ENCODE measurements around the gene RBM23. TPM values are rescaled to one million over a fixed set of nuclear protein-coding genes. Genes with fewer than 3 reads are reported as not detected.
A peak's percentile ranks its signal among the peaks of the same experiment; 100 is the strongest.

The RBM23 gene
- total and polyA plus RNA-seq, 9 of the 15 experiments (the other 6 are each of a cell fraction or from before 2014, with no cell fraction given): 46.0 to 102 (median 58.5) TPM

DNA sequence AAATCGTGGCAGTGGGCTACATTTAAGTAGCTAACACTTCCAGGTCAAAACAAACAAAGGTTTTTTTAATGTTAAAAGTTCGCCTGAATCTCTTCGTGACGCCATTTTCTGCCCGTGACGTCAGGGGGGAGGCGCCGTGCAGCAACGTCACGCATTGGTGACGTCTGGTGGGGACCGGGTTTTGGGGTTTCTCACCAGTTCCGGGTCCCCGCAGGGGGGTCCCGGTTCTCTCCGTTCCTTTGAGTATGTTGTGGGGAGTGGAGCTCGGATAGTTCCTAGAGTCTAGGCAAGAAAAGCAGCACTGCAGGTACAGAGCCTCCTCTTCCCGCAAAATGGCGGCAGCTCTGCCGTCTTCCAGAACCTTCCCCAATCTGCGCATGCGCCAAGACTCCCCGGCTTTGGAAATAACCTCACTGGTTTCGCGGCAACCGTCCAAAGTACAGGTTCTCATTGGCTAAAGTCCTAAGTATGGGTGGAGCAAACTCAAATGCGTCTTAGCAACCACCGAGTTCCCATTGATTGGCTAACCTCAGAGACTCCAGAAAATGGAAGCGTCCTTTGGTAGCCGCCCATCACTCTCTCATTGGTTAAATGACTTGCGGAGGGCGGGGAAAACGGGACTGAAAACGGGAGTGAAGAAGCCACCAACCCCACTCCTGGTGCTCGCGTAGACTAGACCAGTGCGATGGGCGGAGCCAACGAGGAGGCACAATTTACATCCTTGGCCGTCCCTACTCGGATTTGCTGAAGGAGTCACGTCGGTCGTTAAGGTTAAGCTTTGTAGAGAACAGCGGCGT, at the start of gene RBM23 (continued):
- TF ChIP-seq, protein P1, sequence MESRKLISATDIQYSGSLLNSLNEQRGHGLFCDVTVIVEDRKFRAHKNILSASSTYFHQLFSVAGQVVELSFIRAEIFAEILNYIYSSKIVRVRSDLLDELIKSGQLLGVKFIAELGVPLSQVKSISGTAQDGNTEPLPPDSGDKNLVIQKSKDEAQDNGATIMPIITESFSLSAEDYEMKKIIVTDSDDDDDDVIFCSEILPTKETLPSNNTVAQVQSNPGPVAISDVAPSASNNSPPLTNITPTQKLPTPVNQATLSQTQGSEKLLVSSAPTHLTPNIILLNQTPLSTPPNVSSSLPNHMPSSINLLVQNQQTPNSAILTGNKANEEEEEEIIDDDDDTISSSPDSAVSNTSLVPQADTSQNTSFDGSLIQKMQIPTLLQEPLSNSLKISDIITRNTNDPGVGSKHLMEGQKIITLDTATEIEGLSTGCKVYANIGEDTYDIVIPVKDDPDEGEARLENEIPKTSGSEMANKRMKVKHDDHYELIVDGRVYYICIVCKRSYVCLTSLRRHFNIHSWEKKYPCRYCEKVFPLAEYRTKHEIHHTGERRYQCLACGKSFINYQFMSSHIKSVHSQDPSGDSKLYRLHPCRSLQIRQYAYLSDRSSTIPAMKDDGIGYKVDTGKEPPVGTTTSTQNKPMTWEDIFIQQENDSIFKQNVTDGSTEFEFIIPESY (CRISPR knock-in tag; IDR thresholded peaks at IDR 0.05): no peak
- no peak for TF ChIP-seq ZNF121 (CRISPR knock-in tag; conservative IDR thresholded peaks at IDR 0.05)
- peak; percentile 100 for TF ChIP-seq TARDBP (IDR thresholded peaks at IDR 0.05)
- peak; percentile 37; the same call in 1 of the 2 replicates for TF ChIP-seq HCFC1 (IDR thresholded peaks at IDR 0.05; ENCODE audit: low read depth, low read length)
- no peak; a peak in 1 of 4 replicates for TF ChIP-seq ARNT (IDR thresholded peaks at IDR 0.05)
- TF ChIP-seq, protein P2, sequence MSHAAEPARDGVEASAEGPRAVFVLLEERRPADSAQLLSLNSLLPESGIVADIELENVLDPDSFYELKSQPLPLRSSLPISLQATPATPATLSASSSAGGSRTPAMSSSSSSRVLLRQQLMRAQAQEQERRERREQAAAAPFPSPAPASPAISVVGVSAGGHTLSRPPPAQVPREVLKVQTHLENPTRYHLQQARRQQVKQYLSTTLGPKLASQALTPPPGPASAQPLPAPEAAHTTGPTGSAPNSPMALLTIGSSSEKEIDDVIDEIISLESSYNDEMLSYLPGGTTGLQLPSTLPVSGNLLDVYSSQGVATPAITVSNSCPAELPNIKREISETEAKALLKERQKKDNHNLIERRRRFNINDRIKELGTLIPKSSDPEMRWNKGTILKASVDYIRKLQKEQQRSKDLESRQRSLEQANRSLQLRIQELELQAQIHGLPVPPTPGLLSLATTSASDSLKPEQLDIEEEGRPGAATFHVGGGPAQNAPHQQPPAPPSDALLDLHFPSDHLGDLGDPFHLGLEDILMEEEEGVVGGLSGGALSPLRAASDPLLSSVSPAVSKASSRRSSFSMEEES (CRISPR knock-in tag; IDR thresholded peaks at IDR 0.05): no peak
- TF ChIP-seq BACH1 (tag; IDR thresholded peaks at IDR 0.05): no peak
- no peak for TF ChIP-seq BRF1 (IDR thresholded peaks at IDR 0.05; ENCODE audit: borderline replicate concordance, extremely low read depth, insufficient read length)
- no peak for TF ChIP-seq SMARCA4 (IDR thresholded peaks at IDR 0.05)
- TF ChIP-seq, protein P3, sequence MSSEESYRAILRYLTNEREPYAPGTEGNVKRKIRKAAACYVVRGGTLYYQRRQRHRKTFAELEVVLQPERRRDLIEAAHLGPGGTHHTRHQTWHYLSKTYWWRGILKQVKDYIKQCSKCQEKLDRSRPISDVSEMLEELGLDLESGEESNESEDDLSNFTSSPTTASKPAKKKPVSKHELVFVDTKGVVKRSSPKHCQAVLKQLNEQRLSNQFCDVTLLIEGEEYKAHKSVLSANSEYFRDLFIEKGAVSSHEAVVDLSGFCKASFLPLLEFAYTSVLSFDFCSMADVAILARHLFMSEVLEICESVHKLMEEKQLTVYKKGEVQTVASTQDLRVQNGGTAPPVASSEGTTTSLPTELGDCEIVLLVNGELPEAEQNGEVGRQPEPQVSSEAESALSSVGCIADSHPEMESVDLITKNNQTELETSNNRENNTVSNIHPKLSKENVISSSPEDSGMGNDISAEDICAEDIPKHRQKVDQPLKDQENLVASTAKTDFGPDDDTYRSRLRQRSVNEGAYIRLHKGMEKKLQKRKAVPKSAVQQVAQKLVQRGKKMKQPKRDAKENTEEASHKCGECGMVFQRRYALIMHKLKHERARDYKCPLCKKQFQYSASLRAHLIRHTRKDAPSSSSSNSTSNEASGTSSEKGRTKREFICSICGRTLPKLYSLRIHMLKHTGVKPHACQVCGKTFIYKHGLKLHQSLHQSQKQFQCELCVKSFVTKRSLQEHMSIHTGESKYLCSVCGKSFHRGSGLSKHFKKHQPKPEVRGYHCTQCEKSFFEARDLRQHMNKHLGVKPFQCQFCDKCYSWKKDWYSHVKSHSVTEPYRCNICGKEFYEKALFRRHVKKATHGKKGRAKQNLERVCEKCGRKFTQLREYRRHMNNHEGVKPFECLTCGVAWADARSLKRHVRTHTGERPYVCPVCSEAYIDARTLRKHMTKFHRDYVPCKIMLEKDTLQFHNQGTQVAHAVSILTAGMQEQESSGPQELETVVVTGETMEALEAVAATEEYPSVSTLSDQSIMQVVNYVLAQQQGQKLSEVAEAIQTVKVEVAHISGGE (CRISPR knock-in tag; IDR thresholded peaks at IDR 0.05): 0 out of 6 replicates have a peak, but pooled peaks of 1 of the 3 experiments have one; percentile 37
- TF ChIP-seq HSF4 (CRISPR knock-in tag; IDR thresholded peaks at IDR 0.05; ENCODE audit: borderline replicate concordance): 0 out of 2 replicates have a peak, but pooled peaks have one; percentile 18
- peak; percentile 84 for TF ChIP-seq C11orf30 (IDR thresholded peaks at IDR 0.05; ENCODE audit: low read depth)
- peak; percentile 92 for TF ChIP-seq FOXJ2 (tag; IDR thresholded peaks at IDR 0.05)
- peak; percentile 78 for TF ChIP-seq POLR2AphosphoS5 (IDR thresholded peaks at IDR 0.05; ENCODE audit: control insufficient read depth, insufficient read depth, low read depth, low read length)
- peak; percentile 87 for TF ChIP-seq POLR2AphosphoS2 (IDR thresholded peaks at IDR 0.05; ENCODE audit: low read length)
- TF ChIP-seq ZNF232 (CRISPR knock-in tag; IDR thresholded peaks at IDR 0.05): no peak
- TF ChIP-seq LARP7 (IDR thresholded peaks at IDR 0.05): no peak
- TF ChIP-seq, protein P4, sequence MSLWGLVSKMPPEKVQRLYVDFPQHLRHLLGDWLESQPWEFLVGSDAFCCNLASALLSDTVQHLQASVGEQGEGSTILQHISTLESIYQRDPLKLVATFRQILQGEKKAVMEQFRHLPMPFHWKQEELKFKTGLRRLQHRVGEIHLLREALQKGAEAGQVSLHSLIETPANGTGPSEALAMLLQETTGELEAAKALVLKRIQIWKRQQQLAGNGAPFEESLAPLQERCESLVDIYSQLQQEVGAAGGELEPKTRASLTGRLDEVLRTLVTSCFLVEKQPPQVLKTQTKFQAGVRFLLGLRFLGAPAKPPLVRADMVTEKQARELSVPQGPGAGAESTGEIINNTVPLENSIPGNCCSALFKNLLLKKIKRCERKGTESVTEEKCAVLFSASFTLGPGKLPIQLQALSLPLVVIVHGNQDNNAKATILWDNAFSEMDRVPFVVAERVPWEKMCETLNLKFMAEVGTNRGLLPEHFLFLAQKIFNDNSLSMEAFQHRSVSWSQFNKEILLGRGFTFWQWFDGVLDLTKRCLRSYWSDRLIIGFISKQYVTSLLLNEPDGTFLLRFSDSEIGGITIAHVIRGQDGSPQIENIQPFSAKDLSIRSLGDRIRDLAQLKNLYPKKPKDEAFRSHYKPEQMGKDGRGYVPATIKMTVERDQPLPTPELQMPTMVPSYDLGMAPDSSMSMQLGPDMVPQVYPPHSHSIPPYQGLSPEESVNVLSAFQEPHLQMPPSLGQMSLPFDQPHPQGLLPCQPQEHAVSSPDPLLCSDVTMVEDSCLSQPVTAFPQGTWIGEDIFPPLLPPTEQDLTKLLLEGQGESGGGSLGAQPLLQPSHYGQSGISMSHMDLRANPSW (CRISPR knock-in tag; IDR thresholded peaks at IDR 0.05): no peak
- no peak for TF ChIP-seq ZBED1 (IDR thresholded peaks at IDR 0.05)

Data from K562 (cell line).